H1 (cell line): ENCODE measurements around the gene PROK2. TPM values are rescaled to one million over a fixed set of nuclear protein-coding genes. Genes with fewer than 3 reads are reported as not detected.

Source experiments
- CTCF ChIA-PET: fragments of 300-600 bp; sonication (Branson Sonifier 250); formaldehyde crosslinking; loops from one replicate; lab custom pipeline; 2021; ENCODE audit not compliant: partially characterized antibody; lab: Charles Lee
- POLR2A ChIA-PET: fragments of 300-600 bp; sonication (Branson Sonifier 250); formaldehyde crosslinking; loops from one replicate; lab custom pipeline; 2021; ENCODE audit warnings: inconsistent platforms; ENCODE audit not compliant: partially characterized antibody; lab: Charles Lee
- DNase-seq, 2 experiments: peaks; one replicate each; pipeline versions ENCODE4 v3.0.0 to v3.0.0-alpha.2; 2010 to 2022; ENCODE audit warnings: low spot score in 2 of 2, low read depth in 1 of 2, mixed read lengths in 1 of 2
- FAIRE-seq: peaks from 2 replicates; lab custom pipeline; 2011; peaks lifted over from hg19 to GRCh38; lab: Jason Lieb, UNC
- H2AFZ ChIP-seq: 2 replicates; pipeline ENCODE4 v1.8.1; 2012; ENCODE audit warnings: low read length, inconsistent platforms
- H2AK5ac ChIP-seq: 2 replicates; pipeline ENCODE4 v1.6.1; 2013; ENCODE audit warnings: low read depth, low read length
- H2BK120ac ChIP-seq: replicated peaks from 2 replicates; pipeline ENCODE3; 2013; ENCODE audit warnings: low read depth, low read length, inconsistent platforms
- H2BK12ac ChIP-seq: 2 replicates; pipeline ENCODE4 v1.6.1; 2013; ENCODE audit warnings: low read depth, low read length
- H2BK15ac ChIP-seq: 2 replicates; pipeline ENCODE4 v1.6.1; 2013; ENCODE audit warnings: low read length
- H2BK20ac ChIP-seq: 2 replicates; pipeline ENCODE4 v1.6.1; 2013; ENCODE audit warnings: low read length
- H2BK5ac ChIP-seq: 2 replicates; pipeline ENCODE4 v1.6.1; 2013; ENCODE audit warnings: low read depth, low read length
- H3K14ac ChIP-seq: 2 replicates; pipeline ENCODE4 v1.6.1; 2013; ENCODE audit warnings: inconsistent platforms; ENCODE audit not compliant: insufficient read length
- H3K18ac ChIP-seq: 2 replicates; pipeline ENCODE4 v1.6.1; 2013; ENCODE audit warnings: low read length; ENCODE audit errors: extremely low read depth
- H3K23ac ChIP-seq: 2 replicates; pipeline ENCODE4 v1.6.1; 2013; ENCODE audit warnings: inconsistent platforms; ENCODE audit not compliant: insufficient read length
- H3K23me2 ChIP-seq: 2 replicates; pipeline ENCODE4 v1.6.1; 2013; ENCODE audit warnings: low read depth, low read length
- H3K27ac ChIP-seq: 2 replicates; pipeline ENCODE4 v1.6.1; 2011; ENCODE audit warnings: low read depth, low read length, inconsistent platforms
- H3K27me3 ChIP-seq, 4 experiments: replicated peaks in 1 of 4; 1 replicate in 1 of 4; 2 replicates in 3 of 4; pipeline versions ENCODE4 v1.6.1 to v1.8.1; 2011 to 2013; ENCODE audit warnings: low read length in 3 of 4, mild to moderate bottlenecking in 3 of 4, inconsistent platforms in 2 of 4, mixed read lengths in 2 of 4, moderate library complexity in 1 of 4; ENCODE audit not compliant: control insufficient read depth in 3 of 4, insufficient read depth in 3 of 4; ENCODE audit errors: extremely low read depth in 1 of 4
- H3K36me3 ChIP-seq, 4 experiments: 2 replicates each; pipeline versions ENCODE4 v1.6.1 to v1.8.1; 2011 to 2013; ENCODE audit warnings: mild to moderate bottlenecking in 4 of 4, low read length in 3 of 4, moderate library complexity in 2 of 4, control low read depth in 1 of 4, inconsistent platforms in 1 of 4; ENCODE audit not compliant: insufficient read depth in 4 of 4, control insufficient read depth in 2 of 4
- H3K4ac ChIP-seq: replicated peaks from 2 replicates; pipeline ENCODE3; 2013; ENCODE audit warnings: low read length, low read depth, mixed read lengths, inconsistent platforms; ENCODE audit not compliant: insufficient read length
- H3K4me1 ChIP-seq, 4 experiments: replicated peaks in 1 of 4; 1 replicate in 1 of 4; 2 replicates in 3 of 4; pipeline versions ENCODE4 v1.6.1 to v1.8.1; 2011 to 2013; ENCODE audit warnings: low read length in 3 of 4, inconsistent platforms in 2 of 4, mixed read lengths in 1 of 4; ENCODE audit not compliant: insufficient read depth in 4 of 4, control insufficient read depth in 3 of 4
- H3K4me2 ChIP-seq, 2 experiments: 2 replicates each; pipeline versions ENCODE4 v1.6.1 to v1.8.1; 2011 to 2013; ENCODE audit warnings: low read depth in 2 of 2, low read length in 2 of 2, control low read depth in 1 of 2, inconsistent platforms in 1 of 2, mild to moderate bottlenecking in 1 of 2; ENCODE audit not compliant: insufficient read depth in 1 of 2
- H3K4me3 ChIP-seq, 4 experiments: fragments of 200-600, 300-600 bp in 1 of 4; sonication (generic), shearing (Covaris generic), sonication (Bioruptor Twin) in 1 of 4; 2 replicates each; pipeline versions ENCODE4 v1.5.1 to v1.8.1; 2011 to 2016; ENCODE audit warnings: low read length in 4 of 4, low read depth in 3 of 4, control low read depth in 2 of 4, inconsistent platforms in 2 of 4, mild to moderate bottlenecking in 2 of 4, mixed read lengths in 1 of 4, moderate library complexity in 1 of 4; ENCODE audit not compliant: insufficient read depth in 2 of 4; ENCODE audit errors: extremely low read depth in 1 of 4
- H3K56ac ChIP-seq: replicated peaks from 2 replicates; pipeline ENCODE3; 2013; ENCODE audit warnings: low read depth, mild to moderate bottlenecking, mixed read lengths, low read length, inconsistent platforms; ENCODE audit not compliant: insufficient read length
- H3K79me1 ChIP-seq: 2 replicates; pipeline ENCODE4 v1.6.1; 2013; ENCODE audit warnings: low read depth, low read length, control low read depth
- H3K79me2 ChIP-seq, 2 experiments: 2 replicates each; pipeline versions ENCODE4 v1.6.1 to v1.8.1; 2012 to 2013; ENCODE audit warnings: low read length in 2 of 2, mild to moderate bottlenecking in 2 of 2, inconsistent platforms in 1 of 2; ENCODE audit not compliant: insufficient read depth in 2 of 2, control insufficient read depth in 1 of 2
- H3K9ac ChIP-seq, 4 experiments: replicated peaks in 1 of 4; 1 replicate in 1 of 4; 2 replicates in 3 of 4; pipeline versions ENCODE4 v1.6.1 to v1.8.1; 2011 to 2013; ENCODE audit warnings: low read depth in 3 of 4, low read length in 3 of 4, control low read depth in 2 of 4, mild to moderate bottlenecking in 2 of 4, moderate library complexity in 2 of 4, inconsistent platforms in 1 of 4; ENCODE audit errors: extremely low read depth in 1 of 4
- H3K9me3 ChIP-seq, 2 experiments: 2 replicates each; pipeline versions ENCODE4 v1.6.1 to v1.8.1; 2012 to 2013; ENCODE audit warnings: mild to moderate bottlenecking in 2 of 2, moderate library complexity in 2 of 2, control low read depth in 1 of 2, inconsistent platforms in 1 of 2, low read depth in 1 of 2, low read length in 1 of 2, mixed read lengths in 1 of 2; ENCODE audit not compliant: insufficient read depth in 2 of 2
- H4K20me1 ChIP-seq, 2 experiments: replicated peaks in 1 of 2; 2 replicates each; pipeline versions ENCODE3 to v1.8.1; 2011 to 2013; ENCODE audit warnings: inconsistent platforms in 2 of 2, low read length in 2 of 2, mild to moderate bottlenecking in 1 of 2; ENCODE audit not compliant: insufficient read depth in 2 of 2, control insufficient read depth in 1 of 2
- H4K5ac ChIP-seq: 2 replicates; pipeline ENCODE4 v1.6.1; 2013; ENCODE audit warnings: low read length, low read depth, mixed read lengths, inconsistent platforms; ENCODE audit not compliant: insufficient read length
- H4K8ac ChIP-seq: 2 replicates; pipeline ENCODE4 v1.8.0; 2013; ENCODE audit warnings: mild to moderate bottlenecking, moderate library complexity, low read length, inconsistent platforms; ENCODE audit not compliant: insufficient read depth; ENCODE audit errors: extremely low read depth
- H4K91ac ChIP-seq: replicated peaks from 2 replicates; pipeline ENCODE3; 2013; ENCODE audit warnings: low read length, mixed read lengths, inconsistent platforms; ENCODE audit not compliant: insufficient read length
- BCL11A ChIP-seq, 2 experiments: IDR thresholded peaks; one replicate each; pipeline ENCODE4 v1.6.1; 2011; ENCODE audit warnings: low read depth in 2 of 2, low read length in 2 of 2, mild to moderate bottlenecking in 2 of 2
- MAFK ChIP-seq: IDR thresholded peaks from 2 replicates; pipeline ENCODE4 v1.6.1; 2012; ENCODE audit warnings: low read depth, mild to moderate bottlenecking, improper control_type of control experiment, low read length
- SIRT6 ChIP-seq: IDR thresholded peaks from one replicate; pipeline ENCODE4 v1.7.1; 2012; ENCODE audit warnings: low read length, inconsistent platforms
- SRF ChIP-seq: IDR thresholded peaks from 2 replicates; pipeline ENCODE4 v1.6.1; 2011; ENCODE audit warnings: mild to moderate bottlenecking, low read depth, low read length, moderate library complexity
- TCF12 ChIP-seq: IDR thresholded peaks from 2 replicates; pipeline ENCODE4 v1.6.1; 2011; ENCODE audit warnings: low read depth, mild to moderate bottlenecking, low read length
- TEAD4 ChIP-seq: IDR thresholded peaks from 2 replicates; pipeline ENCODE4 v1.6.1; 2012; ENCODE audit warnings: low read depth, low read length, inconsistent platforms, mixed read lengths
- YY1 ChIP-seq: IDR thresholded peaks from 2 replicates; pipeline ENCODE4 v1.6.1; 2011; ENCODE audit warnings: low read depth, mild to moderate bottlenecking, low read length
- WGBS, 2 experiments: shearing (Covaris generic) in 1 of 2; methylation state at CpG; one replicate each; pipeline versions ENCODE4 v1.1.6 to v1.1.7; 2013 to 2015; ENCODE audit warnings: low lambda C conversion rate in 2 of 2, mixed read lengths in 2 of 2, inconsistent platforms in 1 of 2, low coverage in 1 of 2, missing lambda C conversion rate in 1 of 2; ENCODE audit not compliant: insufficient replicate concordance in 2 of 2, insufficient coverage in 1 of 2, insufficient read length in 1 of 2; ENCODE audit errors: extremely low coverage in 1 of 2, missing lambda C conversion rate in 1 of 2; 5-methylcytosine and 5-hydroxymethylcytosine counted together
- polyA plus RNA-seq, 7 experiments: library from polyadenylated mRNA; depleted of rRNA in 3 of 7; stranded (reverse) in 5 of 7; unstranded in 2 of 7; fragments of >200 nt in 5 of 7; fragments of 200-250 nt in 2 of 7; gene quantifications; 1 replicate in 5 of 7; 2 replicates in 1 of 7; 4 replicates in 1 of 7; pipeline versions ENCODE4 v1.2.1 to v1.2.3, GENCODE V29; 2011 to 2013; ENCODE audit warnings: missing spikeins in 2 of 7, mixed read lengths in 2 of 7
- total RNA-seq: library from RNA; stranded (reverse); fragmentation: NEBNext Ultra II Directional; extraction: Animal tissue kit (Norgen Biotek cat#: 25700); gene quantifications from 2 replicates; pipeline ENCODE4 v1.2.1, GENCODE V29; 2021
- TF ChIP-seq, protein P1 (sequence below): IDR thresholded peaks from 2 replicates; pipeline ENCODE4 v1.6.1; 2012; ENCODE audit warnings: inconsistent platforms

PROK2 gene
- total and polyA plus RNA-seq, 2 of the 8 experiments (the other 6 are each of a cell fraction or from before 2014, with no cell fraction given): 0.50 to 1.8 TPM

- Histone ChIP-seq H3K79me2 (no peaks in the 10 kb centered on the region), H2BK5ac (no peak overlapping the region), H2AK5ac (no peak overlapping the region), H3K23me2 (no peaks in the 10 kb centered on the region), H3K9ac (no peak overlapping the region), H2BK120ac (no peak overlapping the region), H3K4me1 (peaks cover 0 to 10% (median 6%) of the 10 kb centered on the region in 4 experiments), H4K8ac (no peak overlapping the region), H2BK15ac (no peak overlapping the region), H3K23ac (no peak overlapping the region), H4K20me1 (no peaks in the 10 kb centered on the region), H3K27ac (no peak overlapping the region), H3K4me2 (no peak overlapping the region), H2BK20ac (no peak overlapping the region), H3K14ac (no peak overlapping the region), H3K56ac (no peak overlapping the region), H3K4ac (no peak overlapping the region), H4K5ac (no peak overlapping the region), H3K4me3 (no peak overlapping the region), H2AFZ (no peak overlapping the region), H4K91ac (no peak overlapping the region), H3K9me3 (no peaks in the 10 kb centered on the region), H2BK12ac (no peak overlapping the region), H3K36me3 (no peaks in the 10 kb centered on the region), H3K79me1 (no peaks in the 10 kb centered on the region; the same call in 1 of the 2 replicates), H3K27me3 (no peaks in the 10 kb centered on the region), H3K18ac (no peak overlapping the region)
- ChIA-PET CTCF (interaction anchor here (0.7 to 1.1 kb wide), 3 partner anchors 13 to 51 kb away, joined by 3 to 4 read pairs (median 3); no protein-coding TSS in a partner anchor), POLR2A (interaction anchor here (1.0 kb wide), 1 partner anchor 16 kb away, joined by 3 read pairs; no protein-coding TSS in a partner anchor)
- DNase-seq (peak in 1 of 2 experiments; percentile 22), FAIRE-seq (no peak)
- 92 to 100% methylated on average over 1 to 2 of the region's 2 CpGs for WGBS, 2 experiments
- TF ChIP-seq TEAD4 (no peak), YY1 (no peak), SRF (no peak), SIRT6 (no peak), MAFK (no peak), TCF12 (no peak), BCL11A (IDR thresholded peaks at IDR 0.05; ENCODE audit: low read depth in 2 of 2, low read length in 2 of 2) (no peak)
- TF ChIP-seq, protein P1, sequence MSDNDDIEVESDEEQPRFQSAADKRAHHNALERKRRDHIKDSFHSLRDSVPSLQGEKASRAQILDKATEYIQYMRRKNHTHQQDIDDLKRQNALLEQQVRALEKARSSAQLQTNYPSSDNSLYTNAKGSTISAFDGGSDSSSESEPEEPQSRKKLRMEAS: no peak
Measured at GRCh38 chr3:71801986-71802385, 17.0 kb upstream of the PROK2 start.
